PC-3 (cell line): Measurements from ENCODE around the gene ATP5F1B. TPM values are rescaled to one million over a fixed set of nuclear protein-coding genes. Genes with fewer than 3 reads are reported as not detected.
A peak's percentile ranks its signal among the peaks of the same experiment; 100 is the strongest.

Experiments
- ATAC-seq: fragments of 200-7000 bp; cut with Tn5 transposase; 2 replicates; pipeline ENCODE4 v1.9.1; 2020; ENCODE audit warnings: mild to moderate bottlenecking, moderate library complexity
- BruUV-seq: library from RNA; stranded (reverse); fragments of 400-500 nt; replicated peaks from 2 replicates; lab custom pipeline; 2021; lab: Mats Ljungman, UMichigan
- CTCF ChIA-PET: fragments of 300-600 bp; sonication (Branson Sonifier 250); formaldehyde crosslinking; loops from one replicate; lab custom pipeline; 2022; ENCODE audit warnings: antibody characterized with exemption; lab: Charles Lee
- POLR2A ChIA-PET: fragments of 300-600 bp; sonication (Branson Sonifier 250); formaldehyde crosslinking; loops from one replicate; lab custom pipeline; 2022; ENCODE audit warnings: antibody characterized with exemption; ENCODE audit not compliant: unreplicated experiment; lab: Charles Lee
- DNase-seq: peaks from one replicate; pipeline ENCODE4 v3.0.0-alpha.2; 2015
- H2AFZ ChIP-seq: fragments of 300-600 bp; sonication (generic); 2 replicates; pipeline ENCODE4 v1.6.0; 2016; ENCODE audit warnings: antibody characterized with exemption, low read length
- H3F3A ChIP-seq: fragments of 300-600 bp; sonication (generic); one replicate; pipeline ENCODE4 v1.6.0; 2017; ENCODE audit warnings: antibody characterized with exemption, low read length, control low read depth, mild to moderate bottlenecking; ENCODE audit not compliant: unreplicated experiment
- H3K27ac ChIP-seq: fragments of 300-600 bp; sonication (generic); 2 replicates; pipeline ENCODE4 v1.5.1; 2016; ENCODE audit warnings: mild to moderate bottlenecking, low read length
- H3K27me3 ChIP-seq: fragments of 300-600 bp; sonication (generic); 2 replicates; pipeline ENCODE4 v1.6.1; 2016; ENCODE audit warnings: low read length, mixed read lengths
- H3K36me3 ChIP-seq: fragments of 300-600 bp; sonication (generic); 2 replicates; pipeline ENCODE4 v1.6.1; 2016; ENCODE audit warnings: low read depth, mixed run types, low read length, mixed read lengths
- H3K4me1 ChIP-seq: fragments of 300-600 bp; sonication (generic); 2 replicates; pipeline ENCODE4 v1.5.1; 2016; ENCODE audit warnings: low read length; ENCODE audit not compliant: insufficient read depth
- H3K4me2 ChIP-seq: fragments of 300-600 bp; sonication (generic); 2 replicates; pipeline ENCODE4 v1.6.0; 2016; ENCODE audit warnings: low read length
- H3K4me3 ChIP-seq: fragments of 300-600 bp; sonication (generic); 2 replicates; pipeline ENCODE4 v1.5.1; 2016; ENCODE audit warnings: mild to moderate bottlenecking, low read length, mixed read lengths
- H3K79me2 ChIP-seq: fragments of 300-600 bp; sonication (generic); 2 replicates; pipeline ENCODE4 v1.6.1; 2017; ENCODE audit warnings: low read length, mixed read lengths
- H3K9ac ChIP-seq: fragments of 300-600 bp; sonication (generic); 2 replicates; pipeline ENCODE4 v1.6.0; 2016; ENCODE audit warnings: mild to moderate bottlenecking, low read length
- H3K9me2 ChIP-seq: fragments of 300-600 bp; sonication (generic); replicated peaks from 2 replicates; pipeline ENCODE4 v1.6.1; 2016; ENCODE audit warnings: mixed run types, low read length, mixed read lengths
- H3K9me3 ChIP-seq: fragments of 300-600 bp; sonication (generic); 2 replicates; pipeline ENCODE4 v1.6.1; 2016; ENCODE audit warnings: low read length, mixed read lengths
- H4K20me1 ChIP-seq: fragments of 300-600 bp; sonication (generic); 2 replicates; pipeline ENCODE4 v1.6.1; 2016; ENCODE audit warnings: low read length, mixed read lengths
- CTCF ChIP-seq: fragments of 300-600 bp; sonication (generic); conservative IDR thresholded peaks from 2 replicates; pipeline ENCODE4 v1.5.1; 2017; ENCODE audit warnings: antibody characterized with exemption, low read depth, mild to moderate bottlenecking, low read length
- EZH2 ChIP-seq: fragments of 300-600 bp; sonication (generic); IDR thresholded peaks from one replicate; pipeline ENCODE4 v1.6.1; 2017; ENCODE audit warnings: antibody characterized with exemption, mild to moderate bottlenecking, low read length; ENCODE audit not compliant: unreplicated experiment
- EZH2phosphoT487 ChIP-seq: fragments of 300-600 bp; sonication (generic); IDR thresholded peaks from 2 replicates; pipeline ENCODE4 v1.6.1; 2018; ENCODE audit warnings: mild to moderate bottlenecking, antibody characterized with exemption, low read length, borderline replicate concordance
- intact Hi-C: fragments of 100-400 bp; cut with micrococcal nuclease; formaldehyde crosslinking; loops from 2 replicates; pipeline ENCODE4 v1.9.0; 2023
- total RNA-seq: library from RNA; depleted of rRNA; stranded (reverse); fragments of >200 nt; gene quantifications from 2 replicates; pipeline ENCODE4 v1.2.3, GENCODE V29; 2014

ATP5F1B gene
- total RNA-seq, 1 experiment from 2014 or later, result 1,046 TPM

DNA sequence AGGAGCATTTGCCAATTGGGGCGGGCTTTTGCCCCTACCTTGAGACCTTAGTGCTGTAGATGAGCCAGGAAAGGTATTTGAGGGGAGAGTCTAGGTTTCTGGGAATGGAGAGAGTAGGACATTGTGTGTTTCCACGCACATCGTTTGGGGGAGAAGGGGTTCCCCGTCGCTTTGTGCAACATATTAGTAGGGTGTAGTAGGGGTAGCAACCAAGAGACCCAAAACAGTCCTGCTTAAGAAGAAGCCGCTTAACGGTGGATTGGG lies 43.0 kb upstream of the ATP5F1B start:
- POLR2A ChIA-PET, result interaction anchor here (0.7 to 1.0 kb wide), 2 partner anchors 36 to 52 kb away, joined by 3 to 4 read pairs; partner anchors contain the start of gene NACA
- H3K4me2 ChIP-seq, result peak overlapping the region; percentile 93
- H3K4me3 ChIP-seq, result peak overlapping the region; percentile 70
- H3K27me3 ChIP-seq, result no peaks in the 10 kb centered on the region
- peaks cover 51% of the 10 kb centered on the region for H3K79me2 ChIP-seq
- peak overlapping the region; percentile 59 for H2AFZ ChIP-seq
- CTCF ChIA-PET, result interaction anchor here (0.7 to 1.4 kb wide), 2 partner anchors 52 to 153 kb away, joined by 4 to 10 read pairs; no protein-coding TSS in a partner anchor
- BruUV-seq, result TSS peak; percentile 98
- peaks cover 10% of the 10 kb centered on the region for H3K4me1 ChIP-seq
- H3K9me2 ChIP-seq, result no peaks in the 10 kb centered on the region
- intact Hi-C loops, result loop anchor here (1.0 to 2.0 kb wide), 3 partner anchors 36 to 51 kb away; partner anchors contain the start of gene NACA
- ATAC-seq, result no peak
- H3K36me3 ChIP-seq, result peaks cover 13% of the 10 kb centered on the region
- peaks cover 29% of the 10 kb centered on the region for H4K20me1 ChIP-seq
- H3K9ac ChIP-seq, result peak overlapping the region; percentile 99
- H3K27ac ChIP-seq, result peak overlapping the region; percentile 87
- no peaks in the 10 kb centered on the region for H3K9me3 ChIP-seq
- DNase-seq, result no peak
- no peaks in the 10 kb centered on the region for H3F3A ChIP-seq
- TF ChIP-seq EZH2, result no peak
- no peak for TF ChIP-seq CTCF
- no peak for TF ChIP-seq EZH2phosphoT487

- no peaks in the 10 kb centered on the region for H3F3A ChIP-seq
- ATAC-seq (peak; percentile 82), DNase-seq (peak; percentile 98)
- intact Hi-C loops, result loop anchor here (1.0 to 2.0 kb wide), 3 partner anchors 37 to 51 kb away; partner anchors contain the start of gene NACA
- no peaks in the 10 kb centered on the region for H3K9me3 ChIP-seq
- peak within 1 kb of the TSS; percentile 94 for H3K4me2 ChIP-seq
- H3K27ac ChIP-seq, result peak within 1 kb of the TSS; percentile 87
- TF ChIP-seq EZH2phosphoT487 (no peak), CTCF (no peak), EZH2 (no peak)
- peaks cover 13% of the 10 kb centered on the region for H3K36me3 ChIP-seq
- H3K9me2 ChIP-seq, result no peaks in the 10 kb centered on the region
- peak within 1 kb of the TSS; percentile 99 for H3K9ac ChIP-seq
- ChIA-PET CTCF (interaction anchor here (0.7 to 1.4 kb wide), 2 partner anchors 52 to 152 kb away, joined by 4 to 10 read pairs; no protein-coding TSS in a partner anchor), POLR2A (interaction anchor here (0.6 to 1.0 kb wide), 6 partner anchors 37 to 1253 kb away, joined by 3 to 5 read pairs (median 4); partner anchors contain the start of genes ATP23, NACA and STAT6)
- H3K27me3 ChIP-seq, result no peaks in the 10 kb centered on the region
- H2AFZ ChIP-seq, result peak within 1 kb of the TSS; percentile 59
- H3K4me1 ChIP-seq, result peaks cover 10% of the 10 kb centered on the region
- peak within 1 kb of the TSS; percentile 95 for H3K4me3 ChIP-seq
- BruUV-seq, result no TSS peak
- peaks cover 29% of the 10 kb centered on the region for H4K20me1 ChIP-seq
- H3K79me2 ChIP-seq, result peaks cover 56% of the 10 kb centered on the region
Observed at GRCh38 chr12:56688129-56688845, 42.5 kb upstream of the ATP5F1B start, which contains the start of gene PTGES3. Gene PTGES3, minus strand, starts transcription at chr12:56688284. Its CDS starts 285 bp downstream, at chr12:56687999.
